ENCODE data around the gene ZNRF1.

Gene ZNRF1

GRCh38 chr16:75152635-75153034 is 153.8 kb downstream of the ZNRF1 start:
- DNase-seq (ENCODE audit: low spot score), result no peak

- no peak for DNase-seq (ENCODE audit: low spot score)
Measured at GRCh38 chr16:75160386-75160785, 161.6 kb downstream of the ZNRF1 start.

All from hematopoietic multipotent progenitor cell treated with erythropoietin and hydrocortisone succinate and interleukin-3 and kit ligand, for 15 days (in vitro differentiated cells).